Measurements from ENCODE around the gene CCDC80. TPM values are rescaled to one million over a fixed set of nuclear protein-coding genes. Genes with fewer than 3 reads are reported as not detected.

The CCDC80 gene
- total RNA-seq, 1 donor from 2014 or later = 11.6 TPM

- no peak for DNase-seq (ENCODE audit: low read depth)
- no peak for TF ChIP-seq CTCF (conservative IDR thresholded peaks at IDR 0.05; ENCODE audit: low read depth, low read length)
- no peak overlapping the region for H3K4me3 ChIP-seq (ENCODE audit: low read depth, low read length)
Measured at GRCh38 chr3:112633757-112634156, 7.2 kb downstream of the CCDC80 start.

- TF ChIP-seq CTCF (conservative IDR thresholded peaks at IDR 0.05; ENCODE audit: low read depth, low read length) = no peak
- DNase-seq (ENCODE audit: low read depth) = no peak
- H3K4me3 ChIP-seq (ENCODE audit: low read depth, low read length) = no peak overlapping the region
Measured at GRCh38 chr3:112633191-112633590, 7.8 kb downstream of the CCDC80 start.

GRCh38 chr3:112632596-112632995, 8.3 kb downstream of the CCDC80 start:
- no peak for DNase-seq (ENCODE audit: low read depth)
- H3K4me3 ChIP-seq (ENCODE audit: low read depth, low read length) = no peak overlapping the region
- no peak for TF ChIP-seq CTCF (conservative IDR thresholded peaks at IDR 0.05; ENCODE audit: low read depth, low read length)

- DNase-seq (ENCODE audit: low read depth) = no peak
- no peak overlapping the region for H3K4me3 ChIP-seq (ENCODE audit: low read depth, low read length)
- no peak for TF ChIP-seq CTCF (conservative IDR thresholded peaks at IDR 0.05; ENCODE audit: low read depth, low read length)
Measured at GRCh38 chr3:112631257-112631656, 9.7 kb downstream of the CCDC80 start.

GRCh38 chr3:112629425-112629824, 11.5 kb downstream of the CCDC80 start:
- no peak overlapping the region for H3K4me3 ChIP-seq (ENCODE audit: low read depth, low read length)
- no peak for DNase-seq (ENCODE audit: low read depth)
- TF ChIP-seq CTCF (conservative IDR thresholded peaks at IDR 0.05; ENCODE audit: low read depth, low read length) = no peak

GRCh38 chr3:112627919-112628466, 12.9 kb downstream of the CCDC80 start:
- TF ChIP-seq CTCF (conservative IDR thresholded peaks at IDR 0.05; ENCODE audit: low read depth, low read length) = no peak
- H3K4me3 ChIP-seq (ENCODE audit: low read depth, low read length) = no peak overlapping the region
- no peak for DNase-seq (ENCODE audit: low read depth)

GRCh38 chr3:112627419-112627818, 13.5 kb downstream of the CCDC80 start:
- no peak for DNase-seq (ENCODE audit: low read depth)
- no peak for TF ChIP-seq CTCF (conservative IDR thresholded peaks at IDR 0.05; ENCODE audit: low read depth, low read length)
- H3K4me3 ChIP-seq (ENCODE audit: low read depth, low read length) = no peak overlapping the region
